HepG2 (cell line): ENCODE results near the gene SRBD1. TPM values are rescaled to one million over a fixed set of nuclear protein-coding genes. Genes with fewer than 3 reads are reported as not detected.

Experiments
- AKAP8 ChIP-seq: sonication (generic); formaldehyde crosslinking; IDR thresholded peaks from 2 replicates; pipeline ENCODE4 v1.5.1; 2020; ENCODE audit warnings: mild to moderate bottlenecking, missing genetic modification reagents
- CBFB ChIP-seq: sonication (generic); formaldehyde crosslinking; IDR thresholded peaks from 2 replicates; pipeline ENCODE4 v1.4.0; 2020; ENCODE audit warnings: missing genetic modification reagents
- E2F1 ChIP-seq: sonication (generic); formaldehyde crosslinking; IDR thresholded peaks from 2 replicates; pipeline ENCODE4 v1.5.0; 2020; ENCODE audit warnings: missing genetic modification reagents
- EZH2 ChIP-seq: conservative IDR thresholded peaks from 2 replicates; pipeline ENCODE4 v1.6.1; 2012; ENCODE audit warnings: mild to moderate bottlenecking, low read depth, low read length, moderate library complexity
- FOXC1 ChIP-seq: sonication (generic); formaldehyde crosslinking; IDR thresholded peaks from 2 replicates; pipeline ENCODE4 v1.8.0; 2022; ENCODE audit warnings: mild to moderate bottlenecking, missing genetic modification reagents, borderline replicate concordance
- HMGA1 ChIP-seq: sonication (generic); formaldehyde crosslinking; conservative IDR thresholded peaks from 2 replicates; pipeline ENCODE4 v1.4.0; 2020; ENCODE audit warnings: missing genetic modification reagents
- HOXA7 ChIP-seq: sonication (generic); formaldehyde crosslinking; IDR thresholded peaks from 2 replicates; pipeline ENCODE4 v1.8.1; 2022; ENCODE audit warnings: mild to moderate bottlenecking, missing genetic modification reagents, moderate library complexity
- MED8 ChIP-seq: sonication (generic); formaldehyde crosslinking; IDR thresholded peaks from 2 replicates; pipeline ENCODE4 v1.8.1; 2023; ENCODE audit warnings: mild to moderate bottlenecking, missing genetic modification reagents; ENCODE audit not compliant: insufficient replicate concordance
- NR0B2 ChIP-seq: sonication (generic); formaldehyde crosslinking; IDR thresholded peaks from 2 replicates; pipeline ENCODE4 v1.4.0; 2020; ENCODE audit warnings: mild to moderate bottlenecking, missing genetic modification reagents
- PRDM10 ChIP-seq: sonication (generic); formaldehyde crosslinking; IDR thresholded peaks from 2 replicates; pipeline ENCODE4 v1.4.0; 2020; ENCODE audit warnings: low read depth, missing genetic modification reagents
- PRMT3 ChIP-seq: sonication (generic); formaldehyde crosslinking; IDR thresholded peaks from 2 replicates; pipeline ENCODE4 v1.8.1; 2022; ENCODE audit warnings: low read depth, mild to moderate bottlenecking, moderate library complexity, missing genetic modification reagents, borderline replicate concordance
- PTBP1 ChIP-seq: fragments of 200-400 bp; formaldehyde crosslinking; IDR thresholded peaks from 2 replicates; pipeline ENCODE4 v1.6.1; 2018; ENCODE audit warnings: low read length, low read depth; ENCODE audit not compliant: poor library complexity, severe bottlenecking
- SRF ChIP-seq: IDR thresholded peaks from 2 replicates; pipeline ENCODE4 v1.6.1; 2011; ENCODE audit warnings: mild to moderate bottlenecking, low read depth, low read length, moderate library complexity
- TBP ChIP-seq: sonication (generic); formaldehyde crosslinking; IDR thresholded peaks from 2 replicates; pipeline ENCODE4 v1.5.0; 2020; ENCODE audit warnings: missing genetic modification reagents
- ZNF256 ChIP-seq: sonication (generic); formaldehyde crosslinking; conservative IDR thresholded peaks from 2 replicates; pipeline ENCODE4 v1.4.0; 2020; ENCODE audit warnings: missing genetic modification reagents
- ZNF337 ChIP-seq: sonication (generic); formaldehyde crosslinking; IDR thresholded peaks from 2 replicates; pipeline ENCODE4 v1.5.1; 2020; ENCODE audit warnings: missing genetic modification reagents, low read depth, mild to moderate bottlenecking, borderline replicate concordance
- ZNF549 ChIP-seq: sonication (generic); formaldehyde crosslinking; IDR thresholded peaks from 2 replicates; pipeline ENCODE4 v1.5.0; 2020; ENCODE audit warnings: missing genetic modification reagents
- ZNF556 ChIP-seq: sonication (generic); formaldehyde crosslinking; IDR thresholded peaks from 2 replicates; pipeline ENCODE4 v1.4.0; 2020; ENCODE audit warnings: mild to moderate bottlenecking, missing genetic modification reagents, borderline replicate concordance
- ZNF660 ChIP-seq: sonication (generic); formaldehyde crosslinking; IDR thresholded peaks from 2 replicates; pipeline ENCODE4 v1.5.1; 2020; ENCODE audit warnings: mild to moderate bottlenecking, low read depth, missing genetic modification reagents, borderline replicate concordance
- ZNF737 ChIP-seq: sonication (generic); formaldehyde crosslinking; IDR thresholded peaks from 2 replicates; pipeline ENCODE4 v1.5.0; 2020; ENCODE audit warnings: missing genetic modification reagents, mild to moderate bottlenecking, borderline replicate concordance
- ZNF781 ChIP-seq: sonication (generic); formaldehyde crosslinking; IDR thresholded peaks from 2 replicates; pipeline ENCODE4 v1.5.1; 2020; ENCODE audit warnings: borderline replicate concordance, mild to moderate bottlenecking, missing genetic modification reagents; ENCODE audit errors: not compliant biosample characterization
- ZNF879 ChIP-seq: sonication (generic); formaldehyde crosslinking; IDR thresholded peaks from 2 replicates; pipeline ENCODE4 v1.8.1; 2023; ENCODE audit warnings: missing genetic modification reagents
- polyA plus RNA-seq, 8 experiments: library from polyadenylated mRNA; depleted of rRNA in 3 of 8; stranded (reverse) in 7 of 8; unstranded in 1 of 8; fragments of >200 nt; fragmentation: Illumina TruSeq in 4 of 8; extraction: Trizol in 4 of 8; gene quantifications; 2 replicates each; pipeline versions ENCODE4 v1.2.1 to v1.2.3, GENCODE V29; 2011 to 2016; ENCODE audit warnings: low read depth in 4 of 8, missing spikeins in 1 of 8, mixed read lengths in 1 of 8; ENCODE audit not compliant: insufficient read depth in 1 of 8
- total RNA-seq, 5 experiments: library from RNA; depleted of rRNA; stranded (reverse); fragments of >200 nt; fragmentation: Illumina TruSeq; extraction: Trizol; gene quantifications; 2 replicates each; pipeline ENCODE4 v1.2.3, GENCODE V29; 2016; ENCODE audit warnings: low read depth in 1 of 5

Gene SRBD1
- total and polyA plus RNA-seq, 2 of the 13 experiments (the other 11 are each of a cell fraction or from before 2014, with no cell fraction given): 3.2 to 23.9 TPM

- no peak for TF ChIP-seq ZNF879 (CRISPR knock-in tag)
- no peak for TF ChIP-seq HOXA7
- no peak for TF ChIP-seq TBP
- no peak for TF ChIP-seq ZNF660 (CRISPR knock-in tag)
- TF ChIP-seq FOXC1: peak; percentile 82; the same call in 1 of the 2 replicates
- no peak for TF ChIP-seq ZNF737
- no peak for TF ChIP-seq SRF
- TF ChIP-seq EZH2: peak; percentile 97
- TF ChIP-seq AKAP8 (CRISPR knock-in tag): no peak
- no peak for TF ChIP-seq PTBP1
- no peak for TF ChIP-seq ZNF549
- no peak for TF ChIP-seq E2F1 (CRISPR knock-in tag)
- no peak for TF ChIP-seq ZNF256 (CRISPR knock-in tag)
- TF ChIP-seq PRMT3 (CRISPR knock-in tag): no peak
- no peak for TF ChIP-seq ZNF781 (CRISPR knock-in tag)
- TF ChIP-seq MED8: no peak
- TF ChIP-seq CBFB (CRISPR knock-in tag): no peak
- no peak for TF ChIP-seq PRDM10 (CRISPR knock-in tag)
- no peak for TF ChIP-seq NR0B2 (CRISPR knock-in tag)
- no peak for TF ChIP-seq ZNF337 (CRISPR knock-in tag)
- TF ChIP-seq ZNF556 (CRISPR knock-in tag): peak; percentile 79; the same call in 1 of the 2 replicates
- no peak for TF ChIP-seq HMGA1 (CRISPR knock-in tag)
These were observed 32.8 kb upstream of the SRBD1 start (continued) for GRCh38 chr2:45643543-45644542.
